Keratinocyte (primary cell): ENCODE measurements around the gene HK2.

Source experiments
- CTCF ChIP-seq, 3 experiments: IDR thresholded peaks in 1 of 3; conservative IDR thresholded peaks in 1 of 3; optimal IDR thresholded peaks in 1 of 3; 2 replicates in 2 of 3; 3 replicates in 1 of 3; pipeline versions ENCODE3 to v1.5.1; 2011; ENCODE audit warnings: low read length in 3 of 3, mild to moderate bottlenecking in 3 of 3, moderate library complexity in 2 of 3, control low read depth in 1 of 3, inconsistent platforms in 1 of 3; ENCODE audit not compliant: insufficient read depth in 2 of 3; ENCODE audit errors: extremely low read depth in 1 of 3
- EZH2 ChIP-seq: IDR thresholded peaks from one replicate; pipeline ENCODE4 v1.6.1; 2012; ENCODE audit warnings: inconsistent platforms, mild to moderate bottlenecking, low read length, moderate library complexity

DNA sequence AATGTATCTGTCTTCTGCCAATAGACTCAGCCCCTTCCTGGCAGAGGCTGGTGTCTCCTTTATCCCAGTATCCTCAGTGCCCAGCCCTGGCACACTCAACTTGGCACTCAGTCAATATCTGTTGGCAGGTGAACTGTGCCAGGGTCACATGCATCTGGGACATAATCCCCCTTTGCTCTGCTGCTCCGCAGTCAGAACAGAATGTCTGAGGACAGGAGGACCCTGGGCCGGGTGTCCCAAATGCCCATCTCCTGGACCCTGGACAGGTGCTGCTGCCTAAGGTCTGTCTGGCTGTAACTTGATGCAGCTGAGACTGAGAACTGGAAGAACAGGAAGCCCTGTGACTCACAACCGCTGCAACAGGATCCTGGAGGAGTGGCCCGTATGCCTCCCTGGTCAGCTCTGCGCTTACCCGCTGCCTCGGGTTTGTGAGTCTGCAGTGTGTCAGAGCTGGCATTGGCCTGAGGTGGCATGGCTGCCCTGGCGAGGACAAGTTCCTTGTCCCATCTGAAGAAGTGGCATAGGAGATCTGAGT, 11.4 kb downstream of the HK2 start:
- TF ChIP-seq CTCF (optimal IDR thresholded peaks at IDR 0.05 in 1 of 3, IDR thresholded peaks at IDR 0.05 in 1 of 3, conservative IDR thresholded peaks at IDR 0.05 in 1 of 3; ENCODE audit: extremely low read depth in 1 of 3, insufficient read depth in 2 of 3, low read length in 3 of 3) (no peak), EZH2 (no peak)
